Choroid plexus epithelial cell (primary cell): ENCODE measurements around the gene LCT.

Experiments used
- DNase-seq: peaks from one replicate; pipeline ENCODE4 v3.0.0-alpha.2; 2010; ENCODE audit warnings: low read depth
- H3K4me3 ChIP-seq: 2 replicates; pipeline ENCODE4 v1.5.1; 2011; ENCODE audit warnings: low read depth, mild to moderate bottlenecking, control low read depth, low read length, moderate library complexity
- TF ChIP-seq, protein P1 (sequence below): conservative IDR thresholded peaks from 2 replicates; pipeline ENCODE4 v1.5.1; 2011; ENCODE audit warnings: low read depth, mild to moderate bottlenecking, control low read depth, inconsistent platforms, low read length, moderate library complexity

Gene LCT

DNA sequence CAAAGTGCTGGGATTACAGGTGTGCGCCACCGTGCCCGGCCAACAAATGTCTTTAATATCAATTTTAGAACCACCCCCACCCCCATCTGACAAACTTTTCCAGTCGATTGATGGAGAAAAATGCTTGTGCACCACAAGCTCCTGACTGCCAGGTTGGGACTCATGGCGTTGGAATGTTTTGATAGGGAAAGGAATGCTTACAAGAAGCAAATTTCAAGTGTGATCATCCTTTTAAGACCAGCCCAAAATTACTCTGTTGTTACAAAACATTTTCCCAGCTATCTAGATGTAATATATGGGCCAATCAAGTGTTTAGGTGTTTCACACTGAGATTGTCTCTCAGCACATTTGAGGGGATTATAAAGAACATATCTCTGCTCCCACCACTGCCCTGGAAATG, 50.2 kb downstream of the LCT start:
- DNase-seq: peak; percentile 97
- H3K4me3 ChIP-seq: no peak overlapping the region
- TF ChIP-seq, protein P1, sequence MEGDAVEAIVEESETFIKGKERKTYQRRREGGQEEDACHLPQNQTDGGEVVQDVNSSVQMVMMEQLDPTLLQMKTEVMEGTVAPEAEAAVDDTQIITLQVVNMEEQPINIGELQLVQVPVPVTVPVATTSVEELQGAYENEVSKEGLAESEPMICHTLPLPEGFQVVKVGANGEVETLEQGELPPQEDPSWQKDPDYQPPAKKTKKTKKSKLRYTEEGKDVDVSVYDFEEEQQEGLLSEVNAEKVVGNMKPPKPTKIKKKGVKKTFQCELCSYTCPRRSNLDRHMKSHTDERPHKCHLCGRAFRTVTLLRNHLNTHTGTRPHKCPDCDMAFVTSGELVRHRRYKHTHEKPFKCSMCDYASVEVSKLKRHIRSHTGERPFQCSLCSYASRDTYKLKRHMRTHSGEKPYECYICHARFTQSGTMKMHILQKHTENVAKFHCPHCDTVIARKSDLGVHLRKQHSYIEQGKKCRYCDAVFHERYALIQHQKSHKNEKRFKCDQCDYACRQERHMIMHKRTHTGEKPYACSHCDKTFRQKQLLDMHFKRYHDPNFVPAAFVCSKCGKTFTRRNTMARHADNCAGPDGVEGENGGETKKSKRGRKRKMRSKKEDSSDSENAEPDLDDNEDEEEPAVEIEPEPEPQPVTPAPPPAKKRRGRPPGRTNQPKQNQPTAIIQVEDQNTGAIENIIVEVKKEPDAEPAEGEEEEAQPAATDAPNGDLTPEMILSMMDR: no peak

DNA sequence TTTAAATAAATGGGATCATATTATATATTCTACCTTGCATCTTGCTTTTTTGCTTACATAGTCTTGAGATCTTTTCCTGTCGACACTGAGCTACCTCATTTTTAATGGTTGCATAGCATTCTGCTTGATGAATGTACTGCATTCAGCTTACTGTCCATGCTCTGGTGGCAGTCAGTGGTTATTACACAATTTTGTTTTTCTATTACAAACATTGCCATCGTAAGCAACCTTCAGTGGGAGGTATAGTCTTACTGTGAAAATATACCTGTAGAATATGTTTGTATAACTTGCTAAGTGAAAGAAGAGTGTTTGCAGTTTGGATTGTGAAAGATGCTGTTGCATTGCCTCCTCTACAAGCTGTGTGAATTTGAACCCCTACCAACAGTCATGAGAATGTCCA, 52.0 kb downstream of the LCT start:
- DNase-seq: peak; percentile 42
- TF ChIP-seq, protein P1: peak; percentile 38
- H3K4me3 ChIP-seq: no peak overlapping the region

DNA sequence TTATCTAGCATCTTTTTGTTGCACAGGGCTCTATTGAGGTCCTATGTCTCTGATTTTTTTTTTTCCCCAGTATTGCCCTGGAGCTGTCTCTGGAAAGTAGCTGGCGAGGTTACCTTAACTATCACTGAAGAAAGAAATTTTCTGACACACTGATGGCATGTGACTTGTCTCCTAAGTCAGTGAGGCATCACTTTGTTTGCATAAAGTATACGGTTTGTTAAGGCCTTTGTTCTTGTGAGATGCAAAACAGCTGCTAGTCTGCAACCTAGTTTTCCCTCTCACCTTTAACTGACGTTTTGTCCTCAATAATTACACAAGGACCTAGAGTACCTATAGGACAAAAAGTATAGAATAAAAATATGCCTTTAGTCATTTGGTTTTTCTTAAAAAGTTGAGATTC, 53.5 kb downstream of the LCT start:
- TF ChIP-seq, protein P1: no peak
- no peak overlapping the region for H3K4me3 ChIP-seq
- no peak for DNase-seq

DNA sequence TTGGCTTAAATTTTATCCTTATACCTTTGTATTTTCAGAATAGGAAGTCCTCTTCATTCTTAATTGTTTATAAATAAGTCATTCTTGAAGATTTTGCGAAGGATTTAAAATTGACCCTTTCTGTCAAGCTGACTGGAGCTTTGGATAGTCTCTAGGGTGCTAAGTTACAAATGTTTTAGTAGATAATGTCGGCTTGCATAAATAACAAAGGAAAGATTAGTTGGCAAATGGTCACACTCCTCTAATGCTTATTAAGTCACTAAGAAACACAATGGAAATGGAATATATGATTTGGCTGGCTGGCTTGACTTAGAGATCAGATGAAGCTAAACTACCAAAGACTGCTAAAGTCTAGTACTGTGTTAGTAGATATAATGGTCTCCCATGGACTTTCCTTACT, 54.8 kb downstream of the LCT start:
- no peak overlapping the region for H3K4me3 ChIP-seq
- TF ChIP-seq, protein P1: no peak
- no peak for DNase-seq

DNA sequence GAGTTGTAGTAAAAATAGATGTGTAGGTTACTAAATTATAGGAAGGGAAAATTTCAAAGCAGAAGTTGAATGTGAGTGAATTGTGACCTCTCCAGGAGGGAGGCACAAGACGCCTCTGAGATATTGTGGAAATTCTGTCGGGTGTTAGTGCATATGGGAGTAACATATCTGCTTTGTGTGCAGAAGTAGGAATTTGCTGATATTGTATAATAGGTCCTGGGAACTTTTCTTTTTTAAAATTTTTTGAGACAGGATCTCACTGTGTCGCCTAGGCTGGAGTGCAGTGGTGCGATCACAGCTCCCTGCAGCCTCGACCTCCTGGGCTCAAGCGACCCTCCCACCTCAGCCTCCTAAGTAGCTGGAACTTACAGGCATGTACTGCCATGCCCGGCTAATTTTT, 60.6 kb downstream of the LCT start:
- DNase-seq: no peak
- TF ChIP-seq, protein P1: no peak
- H3K4me3 ChIP-seq: no peak overlapping the region

DNA sequence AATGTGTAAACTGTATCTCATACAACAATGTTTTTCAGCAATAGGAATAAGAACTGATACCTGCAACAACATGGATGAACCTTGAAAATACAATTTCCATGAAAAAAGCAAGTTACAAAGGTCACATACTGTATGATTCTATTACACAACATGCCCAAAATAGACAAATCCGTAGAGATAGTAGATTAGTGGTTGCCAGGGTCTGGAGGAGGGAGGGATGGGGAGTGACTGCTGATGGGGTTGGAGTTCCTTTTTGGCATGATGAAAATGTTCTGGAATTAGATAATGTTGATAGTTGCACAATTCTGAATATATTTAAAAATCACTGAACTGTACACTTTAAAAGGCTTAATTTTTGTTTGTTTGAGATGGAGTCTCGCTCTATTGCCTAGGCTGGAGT, 61.6 kb downstream of the LCT start:
- peak; percentile 28 for DNase-seq
- no peak overlapping the region for H3K4me3 ChIP-seq
- TF ChIP-seq, protein P1: no peak

DNA sequence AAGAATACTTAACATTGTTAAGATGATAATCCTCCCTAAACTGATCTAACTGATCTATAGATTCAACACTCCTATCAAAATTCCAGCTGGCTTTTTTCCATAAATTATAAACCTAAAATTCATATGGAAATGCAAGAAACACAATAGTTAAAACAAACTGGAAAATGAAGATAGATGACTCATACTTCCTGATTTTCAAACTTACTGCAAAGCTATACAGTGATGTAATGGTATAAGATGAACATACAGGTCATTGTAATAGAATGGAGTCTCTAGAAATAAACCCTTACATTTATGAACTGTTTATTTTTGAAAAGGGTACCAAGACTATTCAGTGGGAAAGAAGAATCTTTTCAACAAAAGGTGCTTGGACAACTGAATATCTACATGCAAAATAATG, 63.1 kb downstream of the LCT start:
- H3K4me3 ChIP-seq: no peak overlapping the region
- TF ChIP-seq, protein P1: no peak
- peak; percentile 58 for DNase-seq
